D721Med (cell line): Measurements from ENCODE around the gene DLGAP1.

ENCODE experiments used
- DNase-seq: peaks from one replicate; pipeline ENCODE4 v3.0.0; 2011; ENCODE audit warnings: low spot score; ENCODE audit not compliant: insufficient read length
- FAIRE-seq: peaks from 2 replicates; lab custom pipeline; 2011; peaks lifted over from hg19 to GRCh38; lab: Jason Lieb, UNC
- TF ChIP-seq, protein P1 (sequence below): IDR thresholded peaks from 2 replicates; pipeline ENCODE4 v1.5.1; 2012; ENCODE audit warnings: mild to moderate bottlenecking, control low read depth; ENCODE audit not compliant: insufficient read depth; ENCODE audit errors: missing control alignments

DLGAP1 gene

DNA sequence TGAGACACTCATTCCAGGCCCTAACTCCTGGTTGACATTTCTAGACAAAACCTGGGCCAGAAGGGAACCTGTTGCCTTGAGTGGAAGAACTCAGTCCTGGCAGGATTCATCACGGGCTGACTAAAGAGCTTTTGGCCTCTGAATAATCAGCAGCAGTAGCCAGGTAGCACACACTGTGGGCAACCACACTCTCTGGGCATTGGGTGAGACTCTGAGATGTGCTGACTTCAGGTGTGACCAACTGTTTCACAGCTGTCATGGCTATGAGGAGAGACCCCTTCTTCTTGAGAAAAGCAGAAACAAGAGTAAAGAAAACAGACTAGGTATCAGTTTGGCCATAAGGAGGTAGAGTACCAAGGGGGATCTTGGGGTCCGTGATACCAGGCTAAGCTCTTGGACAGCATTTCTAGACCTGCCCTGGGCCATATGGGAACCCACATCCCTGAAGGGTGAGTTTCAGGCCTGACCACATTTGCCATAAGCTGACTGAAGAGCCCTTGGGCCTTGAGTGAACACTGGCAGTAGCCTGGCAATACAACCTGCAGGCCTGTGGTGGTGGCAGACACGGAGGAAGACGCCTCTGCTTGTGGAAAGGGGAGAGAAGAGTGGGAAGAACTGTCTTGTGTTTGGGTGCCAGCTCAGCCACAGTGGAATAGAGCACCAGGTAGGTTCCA is 230.9 kb downstream of the DLGAP1 start:
- DNase-seq (no peak), FAIRE-seq (no peak)
- TF ChIP-seq, protein P1, sequence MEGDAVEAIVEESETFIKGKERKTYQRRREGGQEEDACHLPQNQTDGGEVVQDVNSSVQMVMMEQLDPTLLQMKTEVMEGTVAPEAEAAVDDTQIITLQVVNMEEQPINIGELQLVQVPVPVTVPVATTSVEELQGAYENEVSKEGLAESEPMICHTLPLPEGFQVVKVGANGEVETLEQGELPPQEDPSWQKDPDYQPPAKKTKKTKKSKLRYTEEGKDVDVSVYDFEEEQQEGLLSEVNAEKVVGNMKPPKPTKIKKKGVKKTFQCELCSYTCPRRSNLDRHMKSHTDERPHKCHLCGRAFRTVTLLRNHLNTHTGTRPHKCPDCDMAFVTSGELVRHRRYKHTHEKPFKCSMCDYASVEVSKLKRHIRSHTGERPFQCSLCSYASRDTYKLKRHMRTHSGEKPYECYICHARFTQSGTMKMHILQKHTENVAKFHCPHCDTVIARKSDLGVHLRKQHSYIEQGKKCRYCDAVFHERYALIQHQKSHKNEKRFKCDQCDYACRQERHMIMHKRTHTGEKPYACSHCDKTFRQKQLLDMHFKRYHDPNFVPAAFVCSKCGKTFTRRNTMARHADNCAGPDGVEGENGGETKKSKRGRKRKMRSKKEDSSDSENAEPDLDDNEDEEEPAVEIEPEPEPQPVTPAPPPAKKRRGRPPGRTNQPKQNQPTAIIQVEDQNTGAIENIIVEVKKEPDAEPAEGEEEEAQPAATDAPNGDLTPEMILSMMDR = no peak

DNA sequence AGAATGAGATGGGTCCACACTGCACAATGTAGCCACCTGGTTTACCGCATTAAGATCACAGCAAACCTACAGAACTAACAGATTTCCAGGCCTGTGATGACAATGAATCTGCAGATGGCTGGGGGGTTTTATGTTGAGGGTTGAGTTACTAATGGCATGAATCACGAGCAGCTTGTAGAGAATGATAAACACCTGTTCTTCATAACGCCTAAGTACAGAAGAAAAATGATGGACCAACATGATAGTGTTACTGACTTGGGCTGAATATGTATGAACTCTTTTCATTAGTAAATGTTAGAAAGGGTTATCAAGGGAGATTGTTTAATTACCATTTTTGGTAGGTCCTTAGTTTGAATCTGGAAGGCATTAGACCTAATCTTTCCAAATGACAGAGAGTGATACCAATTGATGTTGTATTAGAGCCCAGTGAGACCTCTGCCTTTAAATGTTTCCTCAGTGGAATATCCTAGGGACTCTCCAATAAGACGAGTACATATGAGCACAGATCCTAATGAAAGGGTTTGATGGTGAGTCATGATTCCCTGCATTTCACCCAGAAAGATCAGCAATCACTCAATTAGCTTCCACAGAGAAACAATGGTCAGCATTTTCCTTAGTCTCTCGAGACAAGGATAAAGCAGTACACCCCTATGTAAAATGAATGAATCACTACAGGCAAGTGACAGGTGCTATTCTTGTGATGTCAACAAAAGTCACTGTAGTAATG is 243.8 kb downstream of the DLGAP1 start:
- DNase-seq (no peak), FAIRE-seq (no peak)
- TF ChIP-seq, protein P1 = no peak

DNA sequence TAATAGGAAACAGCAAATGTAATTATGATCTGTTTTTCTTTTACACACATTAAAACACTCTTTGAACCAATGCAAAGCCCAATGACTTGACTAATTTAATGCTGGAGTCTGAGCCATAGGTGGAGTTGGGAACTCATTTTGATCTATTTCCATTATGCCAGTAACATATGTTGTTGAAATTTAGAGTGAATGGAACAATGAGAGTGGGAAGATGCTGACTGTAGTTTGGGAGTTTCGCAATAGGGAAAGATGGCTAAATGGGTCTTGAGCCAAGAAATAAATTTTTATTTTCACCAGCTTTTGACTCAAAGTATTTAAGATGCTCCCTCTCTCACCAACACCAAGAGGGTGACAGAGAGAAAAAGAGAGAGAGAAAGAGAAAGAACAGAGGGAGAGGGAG is 246.7 kb downstream of the DLGAP1 start:
- TF ChIP-seq, protein P1 = no peak
- FAIRE-seq (no peak), DNase-seq (no peak)

DNA sequence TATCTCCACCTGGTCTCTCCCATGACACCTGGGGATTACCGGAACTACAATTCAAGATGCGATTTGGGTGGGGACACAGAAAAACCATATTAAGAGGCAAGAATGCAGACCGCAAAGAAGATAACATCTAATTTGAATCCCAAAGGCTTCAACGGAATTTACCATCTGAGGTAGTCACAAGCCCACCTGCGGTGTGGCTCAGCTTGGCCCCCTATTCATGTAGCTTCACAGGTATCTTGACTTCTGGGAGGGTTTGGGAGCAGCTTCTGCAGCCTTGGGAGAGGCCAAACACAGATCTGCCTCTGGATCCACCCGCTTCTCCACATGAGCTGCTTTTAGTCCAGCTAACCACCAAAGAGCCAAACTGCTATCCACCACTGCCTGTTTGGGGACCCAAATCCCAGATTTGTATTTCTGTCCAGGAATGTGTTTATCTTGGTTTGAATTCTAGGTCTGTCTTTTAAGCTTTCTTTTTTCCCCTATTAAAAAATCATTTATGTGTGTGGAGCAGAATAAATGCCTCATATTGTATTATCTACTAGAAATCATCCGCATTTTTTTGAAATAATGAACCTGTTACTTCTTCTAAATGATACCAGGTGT is 247.6 kb downstream of the DLGAP1 start:
- TF ChIP-seq, protein P1 = no peak
- FAIRE-seq (no peak), DNase-seq (no peak)

DNA sequence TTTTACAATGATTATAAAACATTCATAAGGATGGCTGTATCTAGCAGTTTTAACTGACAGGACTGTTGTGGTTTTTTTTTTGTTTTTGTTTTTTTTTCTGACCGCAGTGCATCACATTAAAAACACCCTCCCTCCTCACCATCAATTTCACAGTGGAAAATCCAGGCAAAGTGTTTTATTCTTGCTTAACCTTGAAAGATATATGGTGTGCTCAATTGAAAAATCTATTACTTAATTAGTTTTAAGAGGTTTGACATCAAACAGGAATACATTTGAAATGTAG is 250.7 kb downstream of the DLGAP1 start:
- DNase-seq (no peak), FAIRE-seq (no peak)
- TF ChIP-seq, protein P1 = no peak

DNA sequence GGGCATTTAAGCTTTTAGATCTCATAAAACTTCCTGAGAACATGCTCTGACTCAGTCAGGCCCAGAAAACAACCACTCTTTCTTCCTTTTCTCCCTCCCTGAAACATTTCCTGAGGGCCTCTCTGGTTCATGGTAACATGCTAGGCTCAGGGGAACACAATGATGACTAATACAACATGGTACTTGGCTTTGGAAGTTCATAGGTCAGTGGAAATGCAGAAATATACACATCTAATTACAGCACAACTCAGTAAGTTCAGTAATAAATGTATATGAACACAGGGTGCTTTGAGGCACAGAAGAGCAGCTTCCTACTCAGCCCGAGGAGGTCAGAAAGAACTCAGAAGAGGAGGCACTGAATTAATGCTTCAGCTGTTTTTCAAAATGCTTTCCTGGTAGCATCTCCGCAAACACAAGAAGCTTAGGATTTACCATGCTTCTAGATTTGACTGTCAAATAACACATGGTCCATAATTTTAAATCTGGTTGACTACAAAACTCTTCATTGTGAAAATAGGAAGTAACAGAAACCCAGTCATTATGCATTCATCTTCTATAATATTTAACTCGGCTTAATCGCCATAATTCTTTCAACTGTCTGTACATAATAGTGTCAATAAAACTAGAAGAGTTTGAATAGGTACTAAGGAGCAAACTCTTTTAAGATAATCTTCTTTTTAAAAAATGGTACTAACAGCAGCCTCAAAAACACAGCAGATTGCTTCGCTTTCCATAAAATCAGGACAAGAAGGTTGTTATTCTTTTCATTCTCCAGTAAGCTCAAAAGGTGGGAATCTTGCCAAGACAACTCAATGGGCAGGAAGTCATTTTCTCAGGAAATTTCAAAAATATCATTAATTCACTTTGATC is 251.3 kb downstream of the DLGAP1 start:
- FAIRE-seq (no peak), DNase-seq (no peak)
- TF ChIP-seq, protein P1 = no peak
